ENCODE data around the gene GPC5.
"Not testable (repeated sequence)": the region's sequence is repeated elsewhere in the genome, so short reads cannot be mapped to it uniquely, and the experiment has no call there.

The GPC5 gene

GRCh38 chr13:92609376-92609775, 1211.0 kb downstream of the GPC5 start:
- no peak for DNase-seq

- no peak for DNase-seq
Measured at GRCh38 chr13:92612892-92613291, 1214.5 kb downstream of the GPC5 start.

- DNase-seq, result no peak
Measured at GRCh38 chr13:92613921-92614320, 1215.5 kb downstream of the GPC5 start.

- DNase-seq, result no peak
Measured at GRCh38 chr13:92621985-92622384, 1223.6 kb downstream of the GPC5 start.

- no peak for DNase-seq
Measured at GRCh38 chr13:92622905-92623304, 1224.5 kb downstream of the GPC5 start.

- no peak for DNase-seq
Measured at GRCh38 chr13:92626274-92626673, 1227.9 kb downstream of the GPC5 start.

GRCh38 chr13:92640936-92641335, 1242.5 kb downstream of the GPC5 start:
- DNase-seq, result no peak

GRCh38 chr13:92649140-92649813, 1250.9 kb downstream of the GPC5 start:
- no peak for DNase-seq

GRCh38 chr13:92656103-92656502, 1257.7 kb downstream of the GPC5 start:
- DNase-seq, result no peak

GRCh38 chr13:92656648-92657047, 1258.2 kb downstream of the GPC5 start:
- DNase-seq, result no peak

GRCh38 chr13:92657565-92657964, 1259.1 kb downstream of the GPC5 start:
- no peak for DNase-seq

GRCh38 chr13:92658293-92658692, 1259.9 kb downstream of the GPC5 start:
- DNase-seq, result no peak

- no peak for DNase-seq
Measured at GRCh38 chr13:92661406-92661805, 1263.0 kb downstream of the GPC5 start.

GRCh38 chr13:92668157-92668556, 1269.7 kb downstream of the GPC5 start:
- DNase-seq, result no peak

GRCh38 chr13:92670096-92670495, 1271.7 kb downstream of the GPC5 start:
- no peak for DNase-seq

GRCh38 chr13:92671821-92672220, 1273.4 kb downstream of the GPC5 start:
- DNase-seq, result no peak

GRCh38 chr13:92676246-92676645, 1277.8 kb downstream of the GPC5 start:
- no peak for DNase-seq

GRCh38 chr13:92677571-92677970, 1279.2 kb downstream of the GPC5 start:
- no peak for DNase-seq

GRCh38 chr13:92679602-92680001, 1281.2 kb downstream of the GPC5 start:
- DNase-seq, result no peak

GRCh38 chr13:92681239-92681638, 1282.8 kb downstream of the GPC5 start:
- no peak for DNase-seq

- no peak for DNase-seq
Measured at GRCh38 chr13:92682832-92683517, 1284.6 kb downstream of the GPC5 start.

GRCh38 chr13:92694047-92694446, 1295.6 kb downstream of the GPC5 start:
- no peak for DNase-seq

GRCh38 chr13:92695827-92696226, 1297.4 kb downstream of the GPC5 start:
- DNase-seq, result not testable (repeated sequence)

GRCh38 chr13:92716749-92717148, 1318.3 kb downstream of the GPC5 start:
- DNase-seq, result no peak

GRCh38 chr13:92717857-92718256, 1319.4 kb downstream of the GPC5 start:
- no peak for DNase-seq
